Glomerular endothelial cell (primary cell): ENCODE data around the gene RNF114. TPM values are rescaled to one million over a fixed set of nuclear protein-coding genes. Genes with fewer than 3 reads are reported as not detected.
"Not testable (repeated sequence)": the region's sequence is repeated elsewhere in the genome, so short reads cannot be mapped to it uniquely, and the experiment has no call there.

ENCODE experiments used
- DNase-seq: peaks from one replicate; pipeline ENCODE4 v3.0.0-alpha.2; 2011; ENCODE audit warnings: low read depth, low spot score; ENCODE audit errors: extremely low read depth
- total RNA-seq: library from RNA; depleted of rRNA; stranded (reverse); fragments of >200 nt; gene quantifications from 2 replicates; pipeline ENCODE4 v1.2.3, GENCODE V29; 2015

Gene RNF114
- total RNA-seq, 1 donor from 2014 or later, result 156 TPM

DNA sequence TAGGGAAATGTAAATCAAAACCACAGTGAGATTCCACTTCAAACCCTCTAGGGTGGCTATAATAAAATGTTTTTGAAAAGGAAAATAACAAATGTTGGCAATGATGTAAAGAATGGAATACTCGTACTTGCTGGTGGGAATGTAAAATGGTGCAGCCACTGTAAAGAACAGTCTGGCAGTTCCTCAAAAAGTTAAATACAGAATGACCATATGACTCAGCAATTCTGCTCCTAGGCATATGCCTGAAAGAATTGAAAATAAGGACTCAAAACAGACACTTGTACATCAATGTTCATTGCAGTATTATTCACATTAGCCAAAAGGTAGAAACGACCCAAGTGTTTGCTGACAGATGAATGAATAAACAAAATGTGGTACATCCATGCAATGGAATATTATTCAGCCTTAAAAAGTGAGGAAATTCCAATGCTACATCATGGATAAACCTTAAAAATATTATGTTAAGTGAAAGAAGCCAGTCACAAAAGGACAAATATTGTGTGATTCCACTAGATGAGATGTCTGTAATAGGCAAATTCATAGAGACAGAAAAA is 10.2 kb upstream of the RNF114 start:
- no peak for DNase-seq

DNA sequence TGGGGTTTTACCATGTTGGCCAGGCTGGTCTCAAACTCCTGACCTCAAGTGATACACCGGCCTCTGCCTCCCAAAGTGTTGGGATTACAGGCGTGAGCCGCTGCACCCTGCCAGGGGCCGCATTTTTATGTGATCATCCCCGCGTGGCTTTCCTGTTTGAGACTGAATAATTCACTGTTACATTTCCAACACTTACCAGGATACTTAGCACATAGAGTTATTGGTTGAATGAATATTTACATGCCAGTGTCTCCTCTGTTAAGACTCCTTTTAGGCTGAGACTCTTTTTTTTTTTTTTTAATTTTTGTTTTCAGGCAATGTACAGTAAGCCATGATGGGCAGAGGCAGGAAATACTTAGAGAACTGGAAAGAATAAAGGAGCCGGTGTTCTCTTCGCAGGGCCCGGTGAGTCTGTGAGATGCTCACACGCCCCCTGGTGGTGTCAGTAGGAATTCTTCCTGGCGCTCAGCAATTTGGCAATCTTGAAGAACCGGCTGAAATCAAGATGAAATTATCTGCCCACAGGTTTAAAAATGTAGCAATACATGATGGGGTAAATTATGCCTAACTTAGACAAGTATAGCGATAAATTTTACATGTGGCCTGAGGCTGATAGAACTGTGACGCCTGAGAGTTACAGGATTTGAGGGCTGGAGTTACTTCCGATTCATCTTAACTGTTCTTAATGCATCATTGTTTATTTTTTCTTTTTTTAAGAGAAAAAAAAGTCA is 7.6 kb upstream of the RNF114 start:
- peak; percentile 69 for DNase-seq

DNA sequence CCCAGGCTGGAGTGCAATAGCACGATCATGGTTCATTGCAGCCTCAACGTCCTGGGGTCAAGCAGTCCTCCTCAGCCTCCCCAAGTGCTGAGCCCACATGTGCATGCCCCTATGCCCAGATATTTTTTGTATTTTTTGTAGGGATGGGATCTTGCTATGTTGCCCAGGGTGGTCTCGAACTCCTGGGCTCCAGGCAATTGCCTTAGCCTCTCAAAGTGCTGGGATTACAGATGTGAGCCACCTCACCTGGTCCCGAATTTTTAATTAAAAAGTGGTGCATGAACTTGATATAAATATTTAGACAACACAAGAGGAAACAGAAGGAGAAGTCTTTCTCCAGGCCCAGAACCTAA is 7.1 kb upstream of the RNF114 start:
- no peak for DNase-seq

DNA sequence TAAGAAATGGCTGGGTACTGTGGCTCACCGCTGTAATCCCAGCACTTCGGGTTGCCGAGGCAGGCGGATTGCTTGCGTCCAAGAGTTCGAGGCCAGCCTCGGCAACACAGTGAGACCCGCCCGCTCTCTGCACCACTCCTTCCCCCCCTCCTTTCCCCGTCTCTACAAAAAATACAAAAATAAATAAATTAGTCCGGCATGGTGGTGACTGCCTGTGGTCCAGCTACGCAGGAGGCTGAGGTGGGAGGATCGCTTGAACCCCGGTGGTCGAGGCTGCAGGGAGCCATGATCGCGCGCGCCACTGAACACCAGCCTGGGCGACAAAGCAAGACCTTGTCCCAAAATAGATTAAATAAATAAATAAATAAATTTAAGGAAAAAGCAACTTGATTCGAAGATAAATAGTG is 448 bp upstream of the RNF114 start:
- no peak for DNase-seq

DNA sequence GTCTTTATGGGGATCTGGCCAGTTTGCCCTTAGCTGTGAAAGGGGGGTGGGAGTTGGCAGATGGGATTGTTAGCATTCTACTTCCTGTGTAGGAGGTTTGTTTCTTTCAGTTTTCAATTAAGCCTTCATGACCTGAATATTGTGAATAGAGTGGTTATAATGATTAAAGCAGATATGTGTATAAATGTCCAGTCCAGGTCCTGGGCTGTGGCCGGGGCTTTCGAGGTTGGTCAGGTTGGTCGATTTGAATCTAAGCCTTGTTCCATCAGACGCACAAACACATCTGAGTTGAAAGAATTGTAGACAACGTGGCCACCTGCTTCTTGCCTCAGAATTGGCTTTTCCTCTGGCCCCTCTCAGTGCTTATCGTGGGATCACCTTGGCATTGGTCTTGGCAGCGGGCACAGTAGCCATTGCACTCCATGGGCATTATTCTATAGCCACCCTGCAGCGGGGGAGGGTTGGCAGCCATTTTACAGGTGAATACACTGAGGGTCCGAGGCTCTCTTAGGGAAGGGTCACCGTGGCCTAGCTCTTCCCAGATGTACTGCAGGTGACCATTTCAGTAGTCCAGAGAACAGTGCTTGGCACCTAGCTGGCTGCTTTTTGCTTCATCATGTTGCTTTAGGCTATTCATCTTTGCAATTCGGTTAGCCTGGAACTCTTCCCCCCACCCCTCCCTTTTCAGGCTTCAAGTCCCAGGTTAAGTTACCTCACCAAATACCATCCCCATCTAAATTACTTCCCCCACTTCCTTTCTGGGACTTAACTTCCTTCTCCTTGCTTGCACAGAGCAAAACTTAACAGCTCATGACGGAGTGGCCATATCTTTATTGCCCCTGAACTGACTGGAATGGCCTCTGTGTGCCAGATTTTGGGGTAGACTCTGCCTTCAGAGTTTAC is 1.1 kb downstream of the RNF114 start:
- no peak for DNase-seq

DNA sequence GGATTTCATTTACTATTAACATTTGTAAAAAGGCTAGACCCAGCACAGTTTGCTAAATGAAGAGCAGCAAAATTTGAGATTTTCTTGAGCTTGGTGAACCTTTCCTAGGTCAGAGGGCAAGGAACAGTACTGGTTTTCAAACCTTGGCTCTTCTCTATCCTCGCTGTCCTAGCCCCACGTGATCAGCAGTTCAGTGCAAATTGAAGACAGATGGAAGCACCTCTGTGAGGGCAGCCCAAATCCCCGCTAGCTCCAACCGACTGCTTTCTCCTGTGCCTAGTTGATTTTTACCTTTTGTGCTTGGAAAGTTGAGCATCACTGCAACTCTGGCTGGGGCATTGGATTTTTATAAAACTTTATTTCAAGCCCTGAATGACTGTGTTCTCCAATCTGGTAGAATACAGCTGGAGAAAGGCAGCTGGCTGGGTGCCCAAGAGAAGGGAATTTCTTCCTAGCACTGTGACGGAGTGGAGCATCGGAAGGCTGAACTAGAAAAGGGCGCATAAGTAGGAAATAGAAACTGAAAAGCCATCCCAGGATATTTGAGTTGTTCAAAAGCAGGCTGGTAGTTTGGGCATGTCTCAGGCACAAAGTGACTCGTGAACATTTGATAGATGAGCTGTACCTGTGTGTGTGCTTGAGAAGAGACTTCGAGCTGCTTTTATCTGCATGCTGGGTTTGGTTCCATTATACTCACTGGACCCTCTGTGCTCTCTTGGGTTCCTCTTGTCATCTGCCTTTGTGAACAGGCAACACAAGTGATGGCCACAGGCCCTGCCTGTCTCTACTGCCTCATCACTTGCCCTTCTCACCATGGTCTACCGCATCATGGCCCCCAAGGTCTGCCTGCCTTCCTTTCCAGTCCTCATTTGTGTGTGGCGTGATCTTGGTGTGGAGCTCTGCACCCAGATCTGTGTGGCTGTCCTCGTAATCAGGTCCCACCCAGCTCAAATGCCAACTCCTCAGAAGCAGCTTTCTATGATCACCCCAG is 2.3 kb downstream of the RNF114 start:
- no peak for DNase-seq

DNA sequence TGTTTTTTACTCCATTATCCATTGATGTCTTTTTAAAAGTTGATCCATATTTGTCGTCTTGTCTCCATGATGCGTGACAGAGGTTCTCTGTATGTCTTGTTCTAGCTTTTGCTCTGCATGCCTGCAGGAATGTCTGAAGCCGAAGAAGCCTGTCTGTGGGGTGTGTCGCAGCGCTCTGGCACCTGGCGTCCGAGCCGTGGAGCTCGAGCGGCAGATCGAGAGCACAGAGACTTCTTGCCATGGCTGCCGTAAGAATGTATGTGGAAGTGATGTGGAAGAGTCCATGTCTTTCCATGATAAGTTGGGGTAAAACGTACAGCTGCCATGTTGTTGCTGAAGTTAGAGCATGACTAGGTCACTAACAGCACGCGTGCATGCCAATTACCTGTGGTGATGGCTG is 5.3 kb downstream of the RNF114 start:
- no peak for DNase-seq

DNA sequence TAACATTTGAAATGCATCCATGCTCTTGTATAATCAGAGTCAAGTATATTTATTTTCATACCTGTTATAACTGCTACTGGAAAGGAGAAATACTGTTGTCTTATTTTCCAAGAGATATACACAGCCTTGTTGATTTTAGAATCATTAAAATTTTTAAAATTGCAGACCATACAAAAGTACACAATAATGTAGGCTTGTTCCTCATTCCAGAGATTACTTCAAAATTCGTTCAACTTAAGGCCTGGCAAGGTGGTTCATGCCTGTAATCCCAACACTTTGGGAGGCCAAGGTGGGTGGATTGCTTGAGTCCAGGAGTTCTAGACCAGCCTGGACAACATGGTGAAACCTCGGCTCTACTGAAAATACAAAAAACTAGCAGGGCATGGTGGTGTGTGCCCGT is 6.1 kb downstream of the RNF114 start:
- DNase-seq, result no peak

DNA sequence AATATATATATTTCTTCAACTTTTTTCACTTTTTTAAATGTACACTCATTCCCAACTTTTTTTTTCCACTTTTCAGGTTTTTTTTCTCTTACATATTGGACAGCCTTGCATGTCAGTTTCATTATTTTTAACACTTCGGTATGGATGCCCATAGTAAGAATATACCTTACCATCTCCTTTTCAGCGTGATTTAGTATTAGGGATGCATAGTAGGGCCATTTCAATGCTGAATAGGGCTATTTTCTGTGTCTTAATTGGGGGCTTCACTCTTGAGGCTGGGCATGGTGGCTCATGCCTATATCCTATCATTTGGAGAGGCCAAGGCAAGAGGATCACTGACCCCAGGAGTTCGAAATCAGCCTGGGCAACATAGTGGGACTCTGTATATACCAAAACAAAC is 6.7 kb downstream of the RNF114 start:
- DNase-seq, result no peak

DNA sequence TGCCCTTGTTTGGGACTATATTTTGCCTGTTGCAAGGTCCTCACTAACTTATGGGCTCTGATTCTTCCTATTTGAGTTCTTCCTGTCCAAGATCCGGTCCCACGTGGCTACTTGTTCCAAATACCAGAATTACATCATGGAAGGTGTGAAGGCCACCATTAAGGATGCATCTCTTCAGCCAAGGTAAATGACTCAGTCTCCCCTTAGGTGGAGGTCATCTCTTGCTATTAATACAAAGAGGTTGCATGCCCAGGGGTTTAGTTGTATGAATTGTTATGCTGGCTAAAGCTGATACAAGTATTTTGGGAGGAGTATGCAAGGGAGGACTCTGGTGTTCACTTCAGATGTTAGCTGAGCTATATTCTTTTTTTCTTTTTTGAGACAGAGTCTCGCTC is 9.1 kb downstream of the RNF114 start:
- no peak for DNase-seq

DNA sequence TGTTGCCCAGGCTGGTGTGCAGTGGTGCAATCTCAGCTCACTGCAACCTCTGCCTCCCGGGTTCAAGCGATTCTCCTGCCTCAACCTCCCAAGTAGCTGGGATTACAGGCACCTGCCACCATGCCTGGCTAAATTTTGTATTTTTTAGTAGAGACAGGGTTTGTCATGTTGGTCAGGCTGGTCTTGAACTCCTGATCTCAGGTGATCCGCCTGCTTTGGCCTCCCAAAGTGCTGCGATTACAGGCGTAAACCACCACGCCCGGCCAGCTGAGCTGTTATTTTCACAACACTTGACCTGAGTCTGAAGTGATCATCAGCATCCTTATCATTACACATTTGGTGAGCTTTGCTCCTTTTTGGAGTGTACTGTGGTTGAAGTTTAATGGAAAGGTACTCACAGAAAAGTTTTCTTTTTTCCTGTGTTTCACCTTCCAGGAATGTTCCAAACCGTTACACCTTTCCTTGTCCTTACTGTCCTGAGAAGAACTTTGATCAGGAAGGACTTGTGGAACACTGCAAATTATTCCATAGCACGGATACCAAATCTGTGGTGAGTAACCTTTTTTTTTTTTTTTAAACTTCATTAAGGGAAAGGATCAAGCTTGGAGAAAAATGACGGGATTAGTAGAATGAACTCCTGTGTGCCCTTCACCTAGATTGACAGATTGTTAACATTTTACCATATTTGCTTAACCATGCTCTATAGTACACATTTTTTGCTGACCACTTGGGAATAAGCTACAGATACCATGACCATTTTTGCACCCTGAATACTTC is 9.7 kb downstream of the RNF114 start:
- DNase-seq, result no peak

DNA sequence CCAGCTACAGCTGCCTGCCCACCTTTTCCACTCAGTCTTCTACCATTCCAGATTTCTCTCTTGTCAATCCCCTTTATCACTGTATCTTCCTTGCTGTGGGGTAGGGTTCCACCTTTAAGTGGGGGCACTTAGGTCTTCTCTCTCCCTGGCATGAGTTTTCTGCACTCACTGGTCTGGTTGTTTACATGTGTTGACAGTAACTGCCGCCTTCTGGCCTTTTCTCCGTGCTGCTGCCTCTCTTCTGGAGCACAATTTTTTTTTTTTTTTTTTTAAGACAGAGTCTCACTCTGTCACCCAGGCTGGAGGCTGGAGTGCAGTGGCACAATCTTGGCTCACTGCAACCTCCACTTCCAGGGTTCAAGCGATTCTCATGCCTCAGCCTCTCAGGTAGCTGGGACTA is 12.0 kb downstream of the RNF114 start:
- DNase-seq, result no peak

DNA sequence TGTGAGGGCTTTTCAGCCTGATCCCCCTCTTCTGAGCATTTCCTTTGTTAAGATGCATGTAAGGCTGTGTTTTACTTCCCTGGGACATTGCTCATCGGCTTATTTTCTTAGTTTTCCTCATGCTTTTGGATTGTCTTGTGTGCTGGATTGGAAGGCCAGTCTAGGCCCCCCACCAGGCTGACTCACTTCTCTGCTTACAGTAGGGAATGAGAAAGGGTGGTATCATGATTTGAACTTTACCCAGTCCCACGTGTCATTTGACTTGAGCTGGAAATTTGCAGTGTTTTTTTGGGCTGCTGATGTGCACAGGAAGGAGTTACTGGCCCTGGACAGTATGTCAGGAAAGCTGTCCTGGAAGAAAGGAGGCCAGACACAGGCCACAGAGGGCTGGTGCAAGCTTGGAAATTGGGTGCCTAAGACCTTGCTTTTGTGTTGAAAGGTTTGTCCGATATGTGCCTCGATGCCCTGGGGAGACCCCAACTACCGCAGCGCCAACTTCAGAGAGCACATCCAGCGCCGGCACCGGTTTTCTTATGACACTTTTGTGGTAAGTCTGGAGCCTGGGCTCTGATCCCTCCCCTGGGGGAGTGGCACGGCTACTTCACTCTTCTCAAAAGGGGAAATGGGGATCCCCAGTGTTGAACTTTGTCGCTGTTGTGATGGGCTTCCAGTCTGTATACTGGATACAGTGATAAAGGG is 12.8 kb downstream of the RNF114 start:
- DNase-seq, result no peak

DNA sequence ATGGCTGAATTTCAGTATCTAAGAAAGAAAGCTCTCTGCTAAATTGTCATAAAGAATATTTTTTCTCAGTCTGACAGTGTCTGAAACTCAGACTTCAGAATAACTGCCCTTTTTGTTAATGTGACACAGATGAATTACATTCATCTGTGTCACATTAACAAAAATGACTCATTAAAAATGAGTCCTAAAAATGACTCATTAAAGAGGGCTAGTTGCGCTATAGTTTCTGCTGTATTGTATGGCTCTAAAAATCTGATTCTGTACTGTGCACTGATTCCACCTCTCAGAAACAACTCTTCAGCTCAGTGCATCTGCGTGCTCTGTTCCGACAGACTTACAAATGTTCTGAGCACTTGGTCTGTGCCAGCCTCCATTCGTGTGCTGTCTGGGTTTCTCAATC is 15.0 kb downstream of the RNF114 start:
- no peak for DNase-seq

DNA sequence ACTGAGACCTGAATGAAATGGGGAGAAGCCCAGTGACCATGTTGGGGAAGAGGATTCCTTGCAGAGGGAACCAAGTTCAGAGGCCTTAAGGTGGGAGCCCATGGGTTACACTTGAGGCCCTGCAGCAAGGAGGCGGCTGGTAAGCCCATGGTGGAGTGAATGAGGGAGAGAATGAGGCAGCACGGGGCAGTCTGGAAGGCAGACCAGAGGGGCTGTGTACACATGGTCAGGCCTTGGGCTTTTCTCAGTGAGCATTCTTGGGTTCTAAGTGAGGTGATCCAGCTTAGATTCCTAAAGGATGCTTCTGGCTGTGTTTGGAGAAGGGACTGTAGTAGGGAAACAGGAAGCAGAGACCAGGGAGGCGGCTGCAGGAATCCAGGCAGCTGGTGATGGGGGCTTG is 19.0 kb downstream of the RNF114 start:
- DNase-seq, result no peak

DNA sequence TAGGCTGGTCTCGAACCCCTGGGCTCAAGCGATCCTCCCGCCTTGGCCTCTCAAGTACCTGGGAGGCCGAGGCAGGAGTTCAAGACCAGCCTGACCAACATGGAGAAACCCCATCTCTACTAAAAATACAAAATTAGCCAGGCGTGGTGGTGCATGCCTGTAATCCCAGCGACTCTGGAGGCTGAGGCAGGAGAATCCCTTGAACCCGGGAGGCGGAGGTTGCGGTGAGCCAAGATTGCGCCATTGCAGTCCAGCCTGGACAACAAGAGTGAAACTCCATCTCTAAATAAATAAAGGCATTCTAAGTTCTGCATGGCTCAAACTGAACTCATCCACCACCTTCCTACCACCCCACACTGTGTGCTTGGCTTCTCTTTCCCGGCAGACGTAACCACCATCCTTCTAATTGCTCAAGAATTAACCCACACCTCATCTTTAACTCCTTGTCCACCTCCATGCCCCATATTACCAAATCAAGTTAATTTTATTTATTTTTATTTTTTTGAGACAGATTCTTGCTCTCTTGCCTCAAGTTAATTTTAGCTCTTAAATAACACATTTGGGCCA is 19.7 kb downstream of the RNF114 start:
- not testable (repeated sequence) for DNase-seq

DNA sequence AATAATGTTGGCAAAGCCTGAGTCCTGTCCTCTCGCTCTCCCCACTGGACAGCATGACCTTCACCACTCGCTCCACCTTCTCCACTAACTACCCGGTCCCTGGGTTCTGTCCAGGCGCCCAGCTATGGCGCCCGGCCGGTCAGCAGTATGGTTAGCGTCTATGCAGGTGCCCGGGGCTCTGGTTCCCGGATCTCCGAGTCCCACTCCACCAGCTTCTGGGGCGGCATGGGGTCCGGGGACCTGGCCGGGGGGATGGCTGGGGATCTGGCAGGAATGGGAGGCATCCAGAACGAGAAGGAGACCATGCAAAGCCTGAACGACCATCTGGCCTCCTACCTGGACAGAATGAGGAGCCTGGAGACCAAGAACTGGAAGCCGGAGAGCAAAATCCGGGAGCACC is 20.5 kb downstream of the RNF114 start:
- no peak for DNase-seq

DNA sequence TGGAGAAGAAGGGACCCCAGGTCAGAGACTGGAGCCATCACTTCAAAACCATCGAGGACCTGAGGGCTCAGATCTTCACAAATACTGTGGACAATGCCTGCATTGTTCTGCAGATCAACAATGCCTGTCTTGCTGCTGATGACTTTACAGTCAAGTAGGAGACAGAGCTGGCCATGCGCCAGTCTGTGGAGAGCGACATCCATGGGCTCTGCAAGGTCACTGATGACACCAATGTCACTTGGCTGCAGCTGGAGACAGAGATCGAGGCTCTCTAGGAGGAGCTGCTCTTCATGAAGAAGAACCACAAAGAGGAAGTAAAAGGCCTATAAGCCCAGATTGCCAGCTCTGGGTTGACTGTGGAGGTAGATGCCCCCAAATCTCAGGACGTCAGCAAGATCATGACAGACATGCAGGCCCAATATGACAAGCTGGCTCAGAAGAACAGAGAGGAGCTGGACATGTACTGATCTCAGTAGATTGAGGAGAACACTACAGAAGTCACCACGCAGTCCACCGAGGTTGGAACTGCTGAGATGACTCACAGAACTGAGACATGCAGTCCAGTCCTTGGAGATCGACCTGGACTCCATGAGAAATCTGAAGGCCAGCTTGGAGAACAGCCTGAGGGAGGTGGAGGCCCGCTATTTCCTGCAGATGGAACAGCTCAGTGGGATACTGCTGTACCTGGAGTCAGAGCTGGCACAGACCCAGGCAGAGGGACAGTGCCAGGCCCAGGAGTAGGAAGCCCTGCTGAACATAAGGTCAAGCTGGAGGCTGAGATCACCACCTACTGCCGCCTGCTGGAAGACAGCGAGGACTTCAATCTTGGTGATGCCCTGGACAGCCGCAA is 21.1 kb downstream of the RNF114 start:
- DNase-seq, result not testable (repeated sequence)
